ENCODE data around the gene TMED8. TPM values are rescaled to one million over a fixed set of nuclear protein-coding genes. Genes with fewer than 3 reads are reported as not detected.

TMED8 gene
- total and polyA plus RNA-seq, 10 of the 15 experiments (the other 5 are each of a cell fraction or from before 2014, with no cell fraction given): 7.3 to 39.1 (median 26.1) TPM

- H3K27ac ChIP-seq (ENCODE audit: control insufficient read depth, insufficient read depth): no peak overlapping the region
- DNase-seq (ENCODE audit: low read depth, low spot score) (no peak), FAIRE-seq (no peak), ATAC-seq (no peak)
- ChIA-PET CTCF (no interaction called here), POLR2A (no interaction called here), SMC1A (ENCODE audit: uncharacterized antibody, unreplicated experiment) (no interaction called here), RAD21 (ENCODE audit: unreplicated experiment) (no interaction called here)
- no peak overlapping the region for H3K4me3 ChIP-seq
- H3K9ac ChIP-seq (ENCODE audit: control insufficient read depth, insufficient read depth, low read length): no peak overlapping the region
- no peak overlapping the region for H2AFZ ChIP-seq (ENCODE audit: control insufficient read depth, low read depth, low read length)
- no peaks in the 10 kb centered on the region for H3K27me3 ChIP-seq (replicated peaks in 1 of 2; ENCODE audit: control insufficient read depth in 2 of 2, insufficient read depth in 2 of 2, low read length in 1 of 2)
- peaks cover 15 to 16% of the 10 kb centered on the region in 2 experiments for H3K36me3 ChIP-seq (ENCODE audit: control insufficient read depth in 2 of 2, insufficient read depth in 2 of 2, low read length in 1 of 2)
- no peaks in the 10 kb centered on the region for H3K4me1 ChIP-seq (ENCODE audit: control insufficient read depth, insufficient read depth, low read length)
- H3K9me3 ChIP-seq (replicated peaks; ENCODE audit: control insufficient read depth, insufficient read depth, low read length): no peaks in the 10 kb centered on the region
- no peak overlapping the region for H3K4me2 ChIP-seq (ENCODE audit: control insufficient read depth, insufficient read depth)
- no peaks in the 10 kb centered on the region for H4K20me1 ChIP-seq (ENCODE audit: control insufficient read depth, insufficient read depth)
- H3K79me2 ChIP-seq (ENCODE audit: control insufficient read depth, insufficient read depth, low read length): no peaks in the 10 kb centered on the region
- no TSS peak for BruUV-seq (replicated peaks)
- WGBS (ENCODE audit: insufficient coverage, insufficient replicate concordance, low lambda C conversion rate, missing lambda C conversion rate): 77% methylated on average over 2 of the region's 2 CpGs
- intact Hi-C loops (cut with micrococcal nuclease; ENCODE audit: unreplicated experiment): no loop called here
- in situ Hi-C loops (cut with MboI): no loop called here
- no peak for TF ChIP-seq E2F4 (IDR thresholded peaks at IDR 0.05; ENCODE audit: low read depth, low read length)
- no peak for TF ChIP-seq NRF1 (conservative IDR thresholded peaks at IDR 0.05; ENCODE audit: low read depth, low read length)
- no peak for TF ChIP-seq NR2C1 (IDR thresholded peaks at IDR 0.05)
- TF ChIP-seq SUPT20H (IDR thresholded peaks at IDR 0.05; ENCODE audit: borderline replicate concordance, control insufficient read depth, low read depth, low read length): no peak
- no peak for TF ChIP-seq BACH1 (IDR thresholded peaks at IDR 0.05; ENCODE audit: borderline replicate concordance)
- TF ChIP-seq BRCA1 (IDR thresholded peaks at IDR 0.05; ENCODE audit: low read depth, low read length): no peak
- TF ChIP-seq HDGF (IDR thresholded peaks at IDR 0.05): no peak
- no peak for TF ChIP-seq ZBED1 (IDR thresholded peaks at IDR 0.05; ENCODE audit: borderline replicate concordance)
- no peak for TF ChIP-seq NR2C2 (IDR thresholded peaks at IDR 0.05; ENCODE audit: borderline replicate concordance, control insufficient read depth, insufficient read length, low read depth)
- no peak for TF ChIP-seq CEBPZ (IDR thresholded peaks at IDR 0.05; ENCODE audit: low read depth, low read length)
- TF ChIP-seq MTA2 (IDR thresholded peaks at IDR 0.05; ENCODE audit: low read depth): no peak
- no peak for TF ChIP-seq SMARCA5 (IDR thresholded peaks at IDR 0.05)
- TF ChIP-seq SKIL (IDR thresholded peaks at IDR 0.05; ENCODE audit: low read depth, poor library complexity, severe bottlenecking): no peak
- no peak for TF ChIP-seq EZH2 (IDR thresholded peaks at IDR 0.05; ENCODE audit: borderline replicate concordance, control insufficient read depth, low read depth, low read length)
- TF ChIP-seq TCF7 (IDR thresholded peaks at IDR 0.05; ENCODE audit: borderline replicate concordance): no peak
- no peak for TF ChIP-seq HSF1 (IDR thresholded peaks at IDR 0.05; ENCODE audit: low read depth, low read length)
- no peak for TF ChIP-seq POLR2AphosphoS2 (IDR thresholded peaks at IDR 0.05; ENCODE audit: low read depth, low read length)
Measured at GRCh38 chr14:77343662-77344061, 33.2 kb downstream of the TMED8 start.
